ENCODE data around the gene RALGAPB.
"Not testable (repeated sequence)": the region's sequence is repeated elsewhere in the genome, so short reads cannot be mapped to it uniquely, and the experiment has no call there.

RALGAPB gene

GRCh38 chr20:38454556-38455473, 17.8 kb upstream of the RALGAPB start:
- in situ Hi-C loops (cut with MboI; ENCODE audit: low pct_unique_long_range_greater_than_20kb, low sequenced_read_pairs, unreplicated experiment) = no loop called here
- TF ChIP-seq, protein P1, sequence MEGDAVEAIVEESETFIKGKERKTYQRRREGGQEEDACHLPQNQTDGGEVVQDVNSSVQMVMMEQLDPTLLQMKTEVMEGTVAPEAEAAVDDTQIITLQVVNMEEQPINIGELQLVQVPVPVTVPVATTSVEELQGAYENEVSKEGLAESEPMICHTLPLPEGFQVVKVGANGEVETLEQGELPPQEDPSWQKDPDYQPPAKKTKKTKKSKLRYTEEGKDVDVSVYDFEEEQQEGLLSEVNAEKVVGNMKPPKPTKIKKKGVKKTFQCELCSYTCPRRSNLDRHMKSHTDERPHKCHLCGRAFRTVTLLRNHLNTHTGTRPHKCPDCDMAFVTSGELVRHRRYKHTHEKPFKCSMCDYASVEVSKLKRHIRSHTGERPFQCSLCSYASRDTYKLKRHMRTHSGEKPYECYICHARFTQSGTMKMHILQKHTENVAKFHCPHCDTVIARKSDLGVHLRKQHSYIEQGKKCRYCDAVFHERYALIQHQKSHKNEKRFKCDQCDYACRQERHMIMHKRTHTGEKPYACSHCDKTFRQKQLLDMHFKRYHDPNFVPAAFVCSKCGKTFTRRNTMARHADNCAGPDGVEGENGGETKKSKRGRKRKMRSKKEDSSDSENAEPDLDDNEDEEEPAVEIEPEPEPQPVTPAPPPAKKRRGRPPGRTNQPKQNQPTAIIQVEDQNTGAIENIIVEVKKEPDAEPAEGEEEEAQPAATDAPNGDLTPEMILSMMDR (IDR thresholded peaks at IDR 0.05; ENCODE audit: extremely low read depth, insufficient read depth, missing control alignments) = no peak
- no peak for DNase-seq (ENCODE audit: low spot score)

DNA sequence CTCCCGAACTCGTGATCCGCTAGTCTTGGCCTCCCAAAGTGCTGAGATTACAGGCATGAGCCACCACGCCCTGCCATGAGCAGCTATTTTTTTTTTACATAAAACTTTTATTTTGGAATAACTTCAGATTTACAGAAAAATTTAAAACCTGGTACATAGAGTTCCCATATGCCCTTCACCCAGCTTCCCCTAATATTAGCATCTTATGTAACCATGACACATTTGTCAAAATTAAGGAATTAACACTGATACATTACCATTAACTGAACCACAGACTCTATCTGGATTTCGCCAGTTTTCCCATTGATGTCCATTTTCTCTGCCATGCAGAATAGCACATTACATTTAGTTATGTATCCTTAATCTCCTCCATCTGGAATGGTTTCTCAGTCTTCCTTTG, 14.3 kb upstream of the RALGAPB start:
- TF ChIP-seq, protein P1 (IDR thresholded peaks at IDR 0.05; ENCODE audit: extremely low read depth, insufficient read depth, missing control alignments) = no peak
- in situ Hi-C loops (cut with MboI; ENCODE audit: low pct_unique_long_range_greater_than_20kb, low sequenced_read_pairs, unreplicated experiment) = no loop called here
- no peak for DNase-seq (ENCODE audit: low spot score)

GRCh38 chr20:38460040-38460623, 12.5 kb upstream of the RALGAPB start:
- DNase-seq (ENCODE audit: low spot score) = no peak
- in situ Hi-C loops (cut with MboI; ENCODE audit: low pct_unique_long_range_greater_than_20kb, low sequenced_read_pairs, unreplicated experiment) = no loop called here
- TF ChIP-seq, protein P1 (IDR thresholded peaks at IDR 0.05; ENCODE audit: extremely low read depth, insufficient read depth, missing control alignments) = no peak

DNA sequence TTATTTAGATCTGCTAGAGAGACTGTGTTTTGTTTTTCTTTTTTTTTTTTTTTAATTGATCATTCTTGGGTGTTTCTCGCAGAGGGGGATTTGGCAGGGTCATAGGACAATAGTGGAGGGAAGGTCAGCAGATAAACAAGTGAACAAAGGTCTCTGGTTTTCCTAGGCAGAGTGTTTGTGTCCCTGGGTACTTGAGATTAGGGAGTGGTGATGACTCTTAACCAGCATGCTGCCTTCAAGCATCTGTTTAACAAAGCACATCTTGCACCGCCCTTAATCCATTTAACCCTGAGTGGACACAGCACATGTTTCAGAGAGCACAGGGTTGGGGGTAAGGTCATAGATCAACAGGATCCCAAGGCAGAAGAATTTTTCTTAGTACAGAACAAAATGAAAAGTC, 12.0 kb upstream of the RALGAPB start:
- DNase-seq (ENCODE audit: low spot score); in situ Hi-C loops (cut with MboI; ENCODE audit: low pct_unique_long_range_greater_than_20kb, low sequenced_read_pairs, unreplicated experiment): not testable (repeated sequence)

DNA sequence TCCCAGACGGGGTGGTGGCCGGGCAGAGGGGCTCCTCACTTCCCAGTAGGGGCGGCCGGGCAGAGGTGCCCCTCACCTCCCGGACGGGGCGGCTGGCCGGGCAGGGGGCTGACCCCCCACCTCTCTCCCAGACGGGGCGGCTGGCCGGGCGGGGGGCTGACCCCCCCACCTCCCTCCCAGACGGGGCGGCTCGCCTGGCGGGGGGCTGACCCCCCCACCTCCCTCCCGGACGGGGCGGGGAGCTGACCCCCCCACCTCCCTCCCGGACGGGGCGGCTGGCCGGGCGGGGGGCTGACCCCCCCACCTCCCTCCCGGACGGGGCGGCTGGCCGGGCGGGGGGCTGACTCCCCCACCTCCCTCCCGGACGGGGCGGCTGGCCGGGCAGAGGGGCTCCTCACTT, 11.5 kb upstream of the RALGAPB start:
- DNase-seq (ENCODE audit: low spot score) = not testable (repeated sequence)

DNA sequence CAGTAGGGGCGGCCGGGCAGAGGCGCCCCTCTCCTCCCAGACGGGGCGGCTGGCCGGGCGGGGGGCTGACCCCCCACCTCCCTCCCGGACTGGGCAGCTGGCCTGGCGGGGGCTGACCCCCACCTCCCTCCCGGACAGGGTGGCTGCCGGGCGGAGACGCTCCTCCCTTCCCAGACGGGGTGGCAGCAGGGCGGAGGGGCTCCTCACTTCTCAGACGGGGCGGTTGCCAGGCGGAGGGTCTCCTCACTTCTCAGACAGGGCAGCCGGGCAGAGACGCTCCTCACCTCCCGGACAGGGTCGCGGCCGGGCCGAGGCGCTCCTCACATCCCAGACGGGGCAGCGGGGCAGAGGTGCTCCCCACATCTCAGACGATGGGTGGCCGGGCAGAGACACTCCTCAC, 11.1 kb upstream of the RALGAPB start:
- DNase-seq (ENCODE audit: low spot score); in situ Hi-C loops (cut with MboI; ENCODE audit: low pct_unique_long_range_greater_than_20kb, low sequenced_read_pairs, unreplicated experiment): not testable (repeated sequence)

More for the DNA sequence above, 11.5 kb upstream of the RALGAPB start:
- in situ Hi-C loops (cut with MboI; ENCODE audit: low pct_unique_long_range_greater_than_20kb, low sequenced_read_pairs, unreplicated experiment) = not testable (repeated sequence)

DNA sequence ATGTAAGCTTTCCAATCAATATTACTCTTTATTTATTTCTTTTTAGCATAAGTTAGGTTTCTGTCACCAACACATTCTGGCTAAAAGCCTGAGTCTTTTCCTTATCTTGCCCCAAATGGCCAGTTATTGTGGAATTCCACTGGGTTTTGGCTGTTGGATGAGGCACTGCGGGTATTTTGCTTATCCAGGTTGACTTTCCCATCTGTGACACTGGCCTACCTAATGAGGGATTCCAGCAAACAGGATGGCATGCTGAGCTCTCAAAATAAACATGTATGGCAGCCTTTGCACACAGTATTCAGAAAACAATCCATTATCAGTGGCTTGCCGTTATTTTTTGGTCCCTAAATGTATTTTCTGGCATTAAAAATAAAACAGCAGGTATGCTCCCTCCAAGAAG, 6.5 kb upstream of the RALGAPB start:
- in situ Hi-C loops (cut with MboI; ENCODE audit: low pct_unique_long_range_greater_than_20kb, low sequenced_read_pairs, unreplicated experiment) = no loop called here
- TF ChIP-seq, protein P1 (IDR thresholded peaks at IDR 0.05; ENCODE audit: extremely low read depth, insufficient read depth, missing control alignments) = no peak
- DNase-seq (ENCODE audit: low spot score) = no peak

- TF ChIP-seq, protein P1 (IDR thresholded peaks at IDR 0.05; ENCODE audit: extremely low read depth, insufficient read depth, missing control alignments) = no peak
- in situ Hi-C loops (cut with MboI; ENCODE audit: low pct_unique_long_range_greater_than_20kb, low sequenced_read_pairs, unreplicated experiment) = no loop called here
- no peak for DNase-seq (ENCODE audit: low spot score)
Observed at GRCh38 chr20:38466983-38467382, 5.7 kb upstream of the RALGAPB start.
